AML-193 (cell line): ENCODE measurements around the gene PRR35.

Experiments used
- DNase-seq, 2 experiments: peaks; one replicate each; lab custom pipeline; 2025; lab: John Stamatoyannopoulos, UW

The PRR35 gene

GRCh38 chr16:549544-550263, 10.5 kb upstream of the PRR35 start:
- DNase-seq: no peak

GRCh38 chr16:551210-551609, 9.0 kb upstream of the PRR35 start:
- DNase-seq: no peak

GRCh38 chr16:552171-552570, 8.0 kb upstream of the PRR35 start:
- no peak for DNase-seq

DNA sequence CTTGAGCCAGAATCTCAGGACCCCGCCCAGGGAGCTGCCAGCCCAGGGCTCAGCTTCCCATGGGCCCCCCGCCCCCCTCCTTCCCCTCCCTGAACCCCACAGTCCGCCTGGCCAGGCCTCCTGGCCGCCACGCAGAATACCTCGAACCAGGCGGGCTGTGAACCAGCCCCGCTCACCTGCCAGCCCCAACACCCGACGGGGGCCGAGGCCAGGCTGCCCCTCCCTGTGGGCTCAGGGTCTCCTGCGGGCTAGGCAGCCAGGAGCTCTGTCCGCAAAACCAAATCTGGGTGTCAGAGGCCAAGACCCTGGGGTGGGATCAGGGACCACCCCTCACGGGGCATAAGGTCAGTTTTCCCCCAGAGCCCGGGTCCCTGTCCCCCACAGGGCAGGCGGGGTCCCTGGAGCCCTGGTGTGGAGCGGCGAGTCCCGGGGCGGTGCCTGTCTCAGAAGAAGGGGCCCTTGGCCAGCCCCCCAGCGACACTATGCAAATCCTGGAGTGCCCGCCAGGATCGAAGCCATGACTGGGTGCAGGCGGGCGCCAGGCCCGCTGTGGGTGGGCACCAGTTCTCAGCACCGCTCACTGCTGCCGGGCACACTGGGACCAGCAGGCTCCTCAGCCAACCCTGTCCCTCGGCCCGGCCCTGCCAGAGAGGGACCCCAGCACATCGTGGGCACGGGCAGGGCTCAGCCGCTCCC, 6.4 kb upstream of the PRR35 start:
- DNase-seq: no peak

DNA sequence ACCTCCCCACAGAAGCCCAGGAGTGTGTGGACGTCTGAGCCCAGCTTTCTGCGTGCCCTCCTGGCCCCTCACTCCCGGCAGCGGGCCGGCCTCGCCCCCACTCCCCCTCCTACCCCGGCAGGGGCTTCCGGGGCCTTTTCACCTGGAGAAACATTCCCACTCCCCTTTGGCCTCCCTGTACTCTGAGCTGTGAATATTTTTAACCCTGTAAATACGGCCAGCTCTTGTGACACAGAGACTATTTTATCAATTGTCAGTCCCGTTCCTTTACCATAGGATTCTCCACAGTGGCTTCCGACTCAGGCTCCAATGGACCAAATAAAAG, 5.9 kb upstream of the PRR35 start:
- DNase-seq: no peak

GRCh38 chr16:554640-555365, 5.4 kb upstream of the PRR35 start:
- no peak for DNase-seq

GRCh38 chr16:555528-556473, 4.4 kb upstream of the PRR35 start:
- no peak for DNase-seq

DNA sequence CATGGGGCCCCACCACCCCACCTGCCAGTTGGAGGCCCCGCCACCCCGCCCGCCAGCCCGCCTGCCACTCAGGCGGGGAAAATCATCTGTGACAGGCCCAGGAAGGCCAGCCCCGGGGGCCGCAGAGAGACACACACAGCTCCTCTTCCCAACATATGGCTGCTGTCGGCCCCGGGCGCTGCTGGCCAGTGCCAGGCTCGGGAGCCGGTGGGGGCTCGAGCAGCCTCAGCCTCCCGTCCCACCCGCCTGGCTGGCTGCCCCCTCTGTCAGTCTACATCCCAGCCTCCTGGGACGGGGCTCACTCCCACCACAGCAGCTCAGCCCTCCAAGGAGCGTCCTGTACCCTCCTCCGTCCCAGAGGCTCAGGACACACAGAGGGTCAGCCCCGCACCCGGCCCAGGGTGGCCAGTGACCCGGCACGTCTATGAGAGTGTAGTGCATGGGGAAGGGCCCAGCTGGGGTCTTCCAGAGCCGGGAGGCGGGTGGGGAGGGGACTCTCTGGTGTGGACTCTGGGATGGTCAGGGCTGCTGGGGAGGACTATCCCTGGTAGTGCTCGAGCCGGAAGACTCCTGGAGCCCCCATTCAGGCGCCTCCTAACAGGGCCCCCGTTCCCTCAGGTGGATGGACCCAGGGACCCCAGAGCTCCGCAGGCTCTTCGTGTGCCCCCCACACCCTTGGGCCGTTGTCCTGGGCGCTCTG, 3.6 kb upstream of the PRR35 start:
- DNase-seq: no peak

GRCh38 chr16:557463-558297, 2.5 kb upstream of the PRR35 start:
- no peak for DNase-seq

DNA sequence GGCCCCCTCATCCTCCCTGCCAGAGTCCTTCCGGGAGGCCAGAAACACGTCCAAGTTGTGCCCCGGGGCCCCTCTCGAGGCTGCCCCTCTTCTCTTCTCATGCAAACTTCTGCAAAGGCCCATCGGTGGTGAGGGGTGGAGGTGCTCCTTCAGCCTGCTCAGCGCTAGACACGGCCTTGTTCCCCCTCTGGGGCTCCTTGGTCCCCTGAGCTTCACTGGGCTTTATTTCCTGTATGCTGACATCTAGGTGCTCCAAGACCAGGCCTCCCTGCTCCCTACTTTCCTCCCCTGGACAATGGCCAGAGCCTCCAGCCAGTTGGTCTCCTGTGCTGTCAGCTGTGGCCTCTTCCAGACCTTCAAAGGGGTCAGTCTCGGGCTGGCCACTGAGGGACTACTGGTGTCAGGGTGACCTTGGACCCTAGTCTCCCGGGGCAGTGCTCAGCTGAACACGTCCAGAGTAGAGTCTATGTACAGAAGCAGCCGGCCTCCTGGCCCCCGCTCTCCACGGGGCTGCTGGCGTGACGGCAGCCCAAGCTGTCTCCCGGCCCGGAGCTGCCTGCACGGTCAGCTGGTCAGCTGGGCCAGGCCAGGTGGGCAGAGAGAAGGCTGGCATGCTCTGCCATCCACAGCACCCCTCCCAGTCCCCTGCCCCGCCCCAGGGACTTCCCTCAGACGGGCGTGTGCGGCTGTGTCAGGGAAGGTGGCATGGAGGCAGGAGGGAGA, 1.7 kb upstream of the PRR35 start:
- no peak for DNase-seq

DNA sequence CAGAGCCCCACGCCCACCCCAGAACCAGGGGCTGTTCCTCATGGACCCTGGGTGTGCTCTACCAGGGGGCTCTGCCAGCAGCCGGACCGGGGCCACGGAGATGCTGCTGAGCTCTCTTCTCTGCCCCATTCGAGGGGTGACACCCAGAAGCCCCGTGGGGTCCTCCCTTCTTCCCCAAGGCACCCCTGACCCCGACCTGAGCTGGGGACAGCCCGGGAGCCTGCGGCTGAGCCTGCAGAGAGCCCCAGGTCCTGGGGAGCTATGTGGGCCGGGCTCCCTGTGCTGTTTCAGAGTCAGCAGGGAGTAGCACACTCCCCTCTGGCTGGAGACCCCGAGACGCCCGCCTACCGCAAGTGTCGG, 1.2 kb upstream of the PRR35 start:
- no peak for DNase-seq

- no peak for DNase-seq
These were observed 587 bp upstream of the PRR35 start for GRCh38 chr16:559411-560203.

DNA sequence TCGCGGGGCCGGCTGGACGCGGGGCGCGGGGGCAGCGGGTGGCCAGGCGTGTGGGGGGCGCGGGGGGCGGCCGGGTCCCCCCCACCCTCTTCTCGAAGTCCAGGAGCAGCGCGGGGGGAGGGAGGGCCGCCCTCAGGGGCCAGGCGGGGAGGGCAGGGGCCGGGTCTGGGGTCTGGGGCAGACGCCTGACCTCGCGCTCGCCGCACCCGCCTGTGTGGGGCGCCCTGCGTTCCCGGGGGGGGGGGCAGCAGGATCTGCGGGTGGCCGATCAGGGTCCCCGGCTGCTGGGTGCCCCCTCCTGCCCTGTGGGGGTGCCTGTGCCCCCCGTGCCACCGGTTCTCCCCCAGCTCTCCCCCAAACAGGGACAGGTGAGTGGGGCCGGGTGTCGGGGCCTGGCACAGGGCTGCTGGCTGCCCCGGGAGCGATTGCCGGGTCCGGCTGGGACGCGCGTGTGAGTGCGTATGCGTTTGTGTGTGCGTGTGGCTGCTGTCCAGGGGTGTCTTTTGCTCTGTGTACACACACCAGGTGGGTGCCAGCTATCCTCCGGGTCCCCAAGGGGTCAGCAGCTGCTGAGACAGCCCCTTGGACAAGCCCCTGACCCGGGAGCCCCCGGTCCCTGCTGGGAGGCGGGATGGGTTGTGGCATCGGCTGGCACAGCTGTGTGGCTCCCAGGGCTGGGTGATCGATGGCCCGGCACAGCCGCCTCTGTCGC, 663 bp downstream of the PRR35 start:
- no peak for DNase-seq

DNA sequence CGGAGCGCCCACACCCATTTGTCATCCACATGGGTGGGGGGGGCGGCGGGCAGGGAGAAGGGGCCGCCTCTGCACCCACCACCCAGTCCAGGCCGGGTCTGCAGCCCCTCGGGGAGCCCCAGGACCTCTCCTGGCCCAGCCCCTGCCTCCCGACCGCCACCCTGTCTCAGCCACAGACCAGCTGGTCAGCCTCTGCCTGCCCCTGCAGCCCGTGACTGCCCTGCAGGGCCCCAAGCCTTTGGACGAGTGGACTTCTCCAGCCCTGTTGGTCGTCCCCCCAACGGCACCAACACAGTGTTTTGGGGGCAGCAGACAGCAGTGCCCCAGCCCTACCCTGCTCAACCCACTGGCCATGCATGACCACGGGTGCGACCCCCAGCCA, 1.2 kb downstream of the PRR35 start:
- no peak for DNase-seq

- no peak for DNase-seq
These were observed 2.1 kb downstream of the PRR35 start for GRCh38 chr16:561957-562938.

DNA sequence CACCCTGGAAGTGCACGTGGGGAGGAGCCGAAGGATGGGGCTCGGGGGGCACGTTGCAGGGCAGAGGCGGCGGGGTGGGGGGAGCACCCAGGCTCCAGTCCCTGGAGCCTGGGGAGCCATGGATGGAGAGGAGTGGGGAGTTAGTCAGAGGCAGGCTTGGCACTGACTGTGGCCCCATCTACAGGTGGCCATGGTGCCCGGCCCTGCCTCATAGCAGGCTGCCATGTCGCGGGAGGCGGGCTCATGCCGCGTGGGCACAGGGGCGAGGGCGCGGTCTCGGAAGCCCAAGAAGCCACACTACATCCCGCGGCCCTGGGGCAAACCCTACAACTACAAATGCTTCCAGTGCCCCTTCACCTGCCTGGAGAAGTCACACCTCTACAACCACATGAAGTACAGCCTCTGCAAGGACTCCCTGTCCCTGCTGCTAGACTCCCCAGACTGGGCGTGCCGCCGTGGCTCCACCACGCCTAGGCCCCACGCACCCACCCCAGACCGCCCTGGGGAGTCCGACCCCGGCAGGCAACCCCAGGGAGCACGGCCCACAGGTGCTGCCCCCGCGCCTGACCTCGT, 3.0 kb downstream of the PRR35 start:
- no peak for DNase-seq
